Testis (tissue), 2 donors: ENCODE measurements around the gene DAP3.

Experiments used
- CTCF ChIP-seq, 3 experiments: fragments of 450-650 bp in 2 of 3; fragments of 200-600 bp in 1 of 3; sonication (generic) in 1 of 3; IDR thresholded peaks; one replicate each; pipeline ENCODE4 v1.5.1; 2016 to 2019; ENCODE audit warnings: antibody characterized with exemption in 3 of 3, mild to moderate bottlenecking in 2 of 3, moderate library complexity in 1 of 3
- POLR2A ChIP-seq: fragments of 450-650 bp; IDR thresholded peaks from one replicate; pipeline ENCODE4 v1.6.1; 2017; ENCODE audit warnings: antibody characterized with exemption, mild to moderate bottlenecking, moderate library complexity

- TF ChIP-seq POLR2A (no peak), CTCF (IDR thresholded peaks at IDR 0.05) (no peak)
Measured at GRCh38 chr1:155696524-155696923, 7.6 kb downstream of the DAP3 start.
